ENCODE measurements around the gene CDH13. TPM values are rescaled to one million over a fixed set of nuclear protein-coding genes. Genes with fewer than 3 reads are reported as not detected.

CDH13 gene
- total and polyA plus RNA-seq, 2 donors (not counting 3 experiments of a cell fraction or from before 2014, with no cell fraction given), result 96.6 to 124 TPM

GRCh38 chr16:82730901-82731300 lies 104.1 kb downstream of the CDH13 start:
- Histone ChIP-seq H3K4me1 (ENCODE audit: control insufficient read depth, extremely low read depth, insufficient read depth, low read length) (no peaks in the 10 kb centered on the region), H3K27ac (ENCODE audit: insufficient read depth, low read depth, low read length) (no peak overlapping the region), H3K36me3 (ENCODE audit: control insufficient read depth in 2 of 2, extremely low read depth in 1 of 2, insufficient read depth in 2 of 2, low read length in 2 of 2) (no peaks in the 10 kb centered on the region), H2AFZ (ENCODE audit: low read depth, low read length) (no peak overlapping the region), H3K9me1 (replicated peaks; ENCODE audit: control insufficient read depth, extremely low read depth, insufficient read depth, low read length) (no peaks in the 10 kb centered on the region), H3K9ac (replicated peaks; ENCODE audit: extremely low read depth, insufficient read depth, low read length) (no peak overlapping the region), H4K20me1 (replicated peaks; ENCODE audit: control insufficient read depth, extremely low read depth, insufficient read depth, low read length) (peaks cover 2% of the 10 kb centered on the region), H3K9me3 (replicated peaks; ENCODE audit: control insufficient read depth, insufficient read depth, low read length) (no peaks in the 10 kb centered on the region), H3K4me2 (ENCODE audit: insufficient read depth, low read length) (no peak overlapping the region), H3K4me3 (replicated peaks in 1 of 3; ENCODE audit: insufficient read depth in 1 of 3, low read depth in 1 of 3, low read length in 3 of 3) (no peak overlapping the region), H3K79me2 (ENCODE audit: control insufficient read depth, insufficient read depth, low read length) (no peaks in the 10 kb centered on the region), H3K27me3 (ENCODE audit: control insufficient read depth in 2 of 2, insufficient read depth in 2 of 2, low read length in 2 of 2) (no peaks in the 10 kb centered on the region)
- dilution Hi-C loops (cut with MboI; ENCODE audit: extremely low pct_ligation_motif_present, low sequenced_read_pairs) (no loop called here), intact Hi-C loops (cut with micrococcal nuclease) (no loop called here)
- FAIRE-seq (no peak), DNase-seq (ENCODE audit: low read depth, low spot score) (no peak)
- TF ChIP-seq POLR2AphosphoS5 (IDR thresholded peaks at IDR 0.05; ENCODE audit: insufficient read depth, low read depth, low read length) (no peak), GATA2 (IDR thresholded peaks at IDR 0.05; ENCODE audit: insufficient read depth, insufficient read length, low read depth, low read length) (no peak), POLR2A (IDR thresholded peaks at IDR 0.05; ENCODE audit: low read depth, low read length) (no peak), MAX (IDR thresholded peaks at IDR 0.05; ENCODE audit: insufficient read depth, insufficient read length) (no peak), FOS (IDR thresholded peaks at IDR 0.05; ENCODE audit: borderline replicate concordance, insufficient read depth, low read length) (no peak), EZH2 (IDR thresholded peaks at IDR 0.05; ENCODE audit: borderline replicate concordance, low read depth, low read length, severe bottlenecking) (no peak), JUN (IDR thresholded peaks at IDR 0.05; ENCODE audit: borderline replicate concordance, insufficient read depth, insufficient read length, low read depth) (no peak), MYC (IDR thresholded peaks at IDR 0.05; ENCODE audit: low read depth, low read length) (no peak)
- TF ChIP-seq, protein P1, sequence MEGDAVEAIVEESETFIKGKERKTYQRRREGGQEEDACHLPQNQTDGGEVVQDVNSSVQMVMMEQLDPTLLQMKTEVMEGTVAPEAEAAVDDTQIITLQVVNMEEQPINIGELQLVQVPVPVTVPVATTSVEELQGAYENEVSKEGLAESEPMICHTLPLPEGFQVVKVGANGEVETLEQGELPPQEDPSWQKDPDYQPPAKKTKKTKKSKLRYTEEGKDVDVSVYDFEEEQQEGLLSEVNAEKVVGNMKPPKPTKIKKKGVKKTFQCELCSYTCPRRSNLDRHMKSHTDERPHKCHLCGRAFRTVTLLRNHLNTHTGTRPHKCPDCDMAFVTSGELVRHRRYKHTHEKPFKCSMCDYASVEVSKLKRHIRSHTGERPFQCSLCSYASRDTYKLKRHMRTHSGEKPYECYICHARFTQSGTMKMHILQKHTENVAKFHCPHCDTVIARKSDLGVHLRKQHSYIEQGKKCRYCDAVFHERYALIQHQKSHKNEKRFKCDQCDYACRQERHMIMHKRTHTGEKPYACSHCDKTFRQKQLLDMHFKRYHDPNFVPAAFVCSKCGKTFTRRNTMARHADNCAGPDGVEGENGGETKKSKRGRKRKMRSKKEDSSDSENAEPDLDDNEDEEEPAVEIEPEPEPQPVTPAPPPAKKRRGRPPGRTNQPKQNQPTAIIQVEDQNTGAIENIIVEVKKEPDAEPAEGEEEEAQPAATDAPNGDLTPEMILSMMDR (IDR thresholded peaks at IDR 0.05; ENCODE audit: extremely low read depth in 1 of 2, insufficient read depth in 1 of 2, low read depth in 1 of 2, low read length in 2 of 2), result no peak
- BruUV-seq (replicated peaks), result no TSS peak
- ChIA-PET CTCF (interaction anchor here (1.6 kb wide), 1 partner anchor 100 kb away, joined by 6 read pairs; no protein-coding TSS in a partner anchor), POLR2A (no interaction called here)

All from endothelial cell of umbilical vein (primary cell).